ENCODE results near the gene TELO2. TPM values are rescaled to one million over a fixed set of nuclear protein-coding genes. Genes with fewer than 3 reads are reported as not detected.

TELO2 gene
- total and polyA plus RNA-seq, 9 donors: 0.27 to 36.8 (median 31.7) TPM

- intact Hi-C loops (cut with DNase I): loop anchor here in 1 of 4 donors (10.0 kb wide), 1 partner anchor 223 kb away; no protein-coding TSS in a partner anchor
- Histone ChIP-seq H3K27ac (no peak overlapping the region), H3K36me3 (no peaks in the 10 kb centered on the region), H3K27me3 (no peaks in the 10 kb centered on the region), H3K9me3 (no peaks in the 10 kb centered on the region), H3K4me3 (no peak overlapping the region), H3K4me1 (ENCODE audit: insufficient read depth) (peaks cover 11% of the 10 kb centered on the region)
- WGBS, 3 donors: 82 to 92% (median 90%) methylated on average over 26 of the region's 26 CpGs
- TF ChIP-seq POLR2A (IDR thresholded peaks at IDR 0.05) (no peak), EP300 (IDR thresholded peaks at IDR 0.05) (no peak)
- no peak for DNase-seq
Measured at GRCh38 chr16:1471569-1472194, 21.5 kb upstream of the TELO2 start.

- H3K4me1 ChIP-seq (ENCODE audit: insufficient read depth): peaks cover 11% of the 10 kb centered on the region
- H3K9me3 ChIP-seq: no peaks in the 10 kb centered on the region
- TF ChIP-seq POLR2A (IDR thresholded peaks at IDR 0.05) (no peak), CTCF (IDR thresholded peaks at IDR 0.05) (no peak), EP300 (IDR thresholded peaks at IDR 0.05) (no peak)
- no peaks in the 10 kb centered on the region for H3K27me3 ChIP-seq
- no peak overlapping the region for H3K4me3 ChIP-seq
- intact Hi-C loops (cut with DNase I): loop anchor here in 1 of 4 donors (10.0 kb wide), 1 partner anchor 222 kb away; no protein-coding TSS in a partner anchor
- no peaks in the 10 kb centered on the region for H3K36me3 ChIP-seq
- no peak for DNase-seq
- H3K27ac ChIP-seq: no peak overlapping the region
- 50 to 62% (median 60%) methylated on average over 3 of the region's 3 CpGs for WGBS, 3 donors
Measured at GRCh38 chr16:1472974-1473373, 20.2 kb upstream of the TELO2 start.

GRCh38 chr16:1474082-1474795 is 18.9 kb upstream of the TELO2 start:
- peaks cover 11% of the 10 kb centered on the region for H3K4me1 ChIP-seq (ENCODE audit: insufficient read depth)
- TF ChIP-seq EP300 (IDR thresholded peaks at IDR 0.05) (no peak), CTCF (IDR thresholded peaks at IDR 0.05) (no peak), POLR2A (IDR thresholded peaks at IDR 0.05) (no peak)
- no peaks in the 10 kb centered on the region for H3K9me3 ChIP-seq
- intact Hi-C loops (cut with DNase I): loop anchor here in 1 of 4 donors (10.0 kb wide), 1 partner anchor 221 kb away; no protein-coding TSS in a partner anchor
- no peaks in the 10 kb centered on the region for H3K27me3 ChIP-seq
- DNase-seq: no peak
- H3K4me3 ChIP-seq: peak overlapping the region; percentile 68
- H3K36me3 ChIP-seq: no peaks in the 10 kb centered on the region
- 5 to 28% (median 7%) methylated on average over 15 to 57 of the region's 57 CpGs for WGBS, 3 donors
- H3K27ac ChIP-seq: peak overlapping the region; percentile 79 to 91

GRCh38 chr16:1474796-1475551 is 18.2 kb upstream of the TELO2 start, which contains the start of gene CLCN7:
TSS of gene CLCN7 (minus strand) at chr16:1475028. CDS start at chr16:1474974, 54 bp downstream.
- Histone ChIP-seq H3K9me3 (no peaks in the 10 kb centered on the region), H3K27me3 (no peaks in the 10 kb centered on the region), H3K4me3 (peak within 1 kb of the TSS; percentile 68), H3K27ac (peak within 1 kb of the TSS; percentile 79 to 91), H3K4me1 (ENCODE audit: insufficient read depth) (peaks cover 11% of the 10 kb centered on the region), H3K36me3 (no peaks in the 10 kb centered on the region)
- intact Hi-C loops (cut with DNase I): loop anchor here in 1 of 4 donors (10.0 kb wide), 1 partner anchor 220 kb away; no protein-coding TSS in a partner anchor
- whole genome bisulfite sequencing, 3 donors: 0 to 1% (median 1%) methylated on average over 23 to 99 of the region's 99 CpGs
- DNase-seq: peak; percentile 87 to 93 (median 90)
- TF ChIP-seq EP300 (IDR thresholded peaks at IDR 0.05) (peak; percentile 55), POLR2A (IDR thresholded peaks at IDR 0.05) (peak; percentile 87), CTCF (IDR thresholded peaks at IDR 0.05) (no peak)
